GM18873 (cell line): ENCODE measurements around the gene ADCY2.
"Not testable (repeated sequence)": the region's sequence is repeated elsewhere in the genome, so short reads cannot be mapped to it uniquely, and the experiment has no call there.

ENCODE experiments used
- ATAC-seq: cut with Tn5 transposase; IDR thresholded peaks from one replicate; pipeline ENCODE4 v1.9.1; 2021; ENCODE audit warnings: mild to moderate bottlenecking, moderate library complexity, moderate number of reproducible peaks; ENCODE audit not compliant: unreplicated experiment, low FRiP score

ADCY2 gene

GRCh38 chr5:7394889-7395431 is 978 bp upstream of the ADCY2 start:
- ATAC-seq = no peak

- no peak for ATAC-seq
Measured at GRCh38 chr5:7395432-7395946, 449 bp upstream of the ADCY2 start.

GRCh38 chr5:7396713-7397454 is 946 bp downstream of the ADCY2 start:
- no peak for ATAC-seq

- ATAC-seq = no peak
Measured at GRCh38 chr5:7397937-7398336, 2.0 kb downstream of the ADCY2 start.

- ATAC-seq = no peak
Measured at GRCh38 chr5:7398596-7399280, 2.8 kb downstream of the ADCY2 start.

- ATAC-seq = no peak
Measured at GRCh38 chr5:7405277-7405676, 9.3 kb downstream of the ADCY2 start.

- ATAC-seq = no peak
Measured at GRCh38 chr5:7410936-7411511, 15.1 kb downstream of the ADCY2 start.

GRCh38 chr5:7412409-7412808 is 16.5 kb downstream of the ADCY2 start:
- no peak for ATAC-seq

- ATAC-seq = no peak
Measured at GRCh38 chr5:7415123-7415522, 19.2 kb downstream of the ADCY2 start.

- ATAC-seq = no peak
Measured at GRCh38 chr5:7415587-7416535, 19.9 kb downstream of the ADCY2 start.

- no peak for ATAC-seq
Measured at GRCh38 chr5:7418276-7418675, 22.3 kb downstream of the ADCY2 start.

- no peak for ATAC-seq
Measured at GRCh38 chr5:7419367-7419766, 23.4 kb downstream of the ADCY2 start.

- no peak for ATAC-seq
Measured at GRCh38 chr5:7419846-7420245, 23.9 kb downstream of the ADCY2 start.

GRCh38 chr5:7420510-7421280 is 24.8 kb downstream of the ADCY2 start:
- no peak for ATAC-seq

- ATAC-seq = no peak
Measured at GRCh38 chr5:7422316-7423106, 26.6 kb downstream of the ADCY2 start.

GRCh38 chr5:7423231-7423630 is 27.3 kb downstream of the ADCY2 start:
- not testable (repeated sequence) for ATAC-seq

GRCh38 chr5:7425830-7426229 is 29.9 kb downstream of the ADCY2 start:
- no peak for ATAC-seq

- ATAC-seq = no peak
Measured at GRCh38 chr5:7426284-7426683, 30.3 kb downstream of the ADCY2 start.

- no peak for ATAC-seq
Measured at GRCh38 chr5:7434914-7435313, 39.0 kb downstream of the ADCY2 start.
